H9 (cell line): ENCODE data around the gene SYNE2. TPM values are rescaled to one million over a fixed set of nuclear protein-coding genes. Genes with fewer than 3 reads are reported as not detected.
A peak's percentile ranks its signal among the peaks of the same experiment; 100 is the strongest.

Source experiments
- DNase-seq: peaks from one replicate; pipeline ENCODE4 v3.0.0-alpha.2; 2017
- H2AFZ ChIP-seq: one replicate; pipeline ENCODE4 v1.6.1; 2013; ENCODE audit warnings: mild to moderate bottlenecking, low read length, control low read depth, moderate library complexity
- H2AK5ac ChIP-seq: 2 replicates; pipeline ENCODE4 v1.6.1; 2013; ENCODE audit warnings: low read length, control low read depth, mixed read lengths; ENCODE audit not compliant: insufficient read length
- H2BK120ac ChIP-seq: one replicate; pipeline ENCODE4 v1.6.1; 2013; ENCODE audit warnings: low read depth, mild to moderate bottlenecking, low read length, control low read depth, inconsistent platforms; ENCODE audit not compliant: poor library complexity, severe bottlenecking
- H2BK12ac ChIP-seq: 2 replicates; pipeline ENCODE4 v1.6.1; 2013; ENCODE audit warnings: low read length, control low read depth, mixed read lengths, low read depth; ENCODE audit not compliant: insufficient read length
- H2BK15ac ChIP-seq: 2 replicates; pipeline ENCODE4 v1.6.1; 2013; ENCODE audit warnings: low read depth, low read length, control low read depth
- H2BK20ac ChIP-seq: one replicate; pipeline ENCODE4 v1.6.1; 2013; ENCODE audit warnings: low read depth, mild to moderate bottlenecking, low read length, control low read depth, inconsistent platforms; ENCODE audit not compliant: poor library complexity, severe bottlenecking
- H2BK5ac ChIP-seq: 2 replicates; pipeline ENCODE4 v1.6.1; 2013; ENCODE audit warnings: low read length, control low read depth, mixed read lengths; ENCODE audit not compliant: insufficient read length
- H3K14ac ChIP-seq: 2 replicates; pipeline ENCODE4 v1.6.1; 2013; ENCODE audit warnings: low read length, control low read depth; ENCODE audit not compliant: insufficient read depth
- H3K18ac ChIP-seq: 2 replicates; pipeline ENCODE4 v1.6.1; 2013; ENCODE audit warnings: low read depth, mild to moderate bottlenecking, mixed read lengths, low read length, control low read depth; ENCODE audit not compliant: insufficient read length
- H3K23ac ChIP-seq: 2 replicates; pipeline ENCODE4 v1.6.1; 2013; ENCODE audit warnings: low read length, control low read depth, mixed read lengths, low read depth; ENCODE audit not compliant: insufficient read length
- H3K23me2 ChIP-seq: 2 replicates; pipeline ENCODE4 v1.6.1; 2013; ENCODE audit warnings: low read depth, mild to moderate bottlenecking, mixed read lengths, low read length, control low read depth; ENCODE audit not compliant: insufficient read length, poor library complexity, severe bottlenecking
- H3K27ac ChIP-seq: 2 replicates; pipeline ENCODE4 v1.5.1; 2013; ENCODE audit warnings: low read length, control low read depth, mixed read lengths, low read depth; ENCODE audit not compliant: insufficient read length
- H3K27me3 ChIP-seq: 2 replicates; pipeline ENCODE4 v1.6.1; 2013; ENCODE audit warnings: low read length, control low read depth, inconsistent platforms; ENCODE audit not compliant: insufficient read depth
- H3K4ac ChIP-seq: 2 replicates; pipeline ENCODE4 v1.6.1; 2013; ENCODE audit warnings: low read depth, mild to moderate bottlenecking, control low read depth, inconsistent platforms, low read length, moderate library complexity
- H3K4me1 ChIP-seq: 2 replicates; pipeline ENCODE4 v1.6.1; 2013; ENCODE audit warnings: low read length, control low read depth, inconsistent platforms; ENCODE audit not compliant: insufficient read depth
- H3K4me2 ChIP-seq: 2 replicates; pipeline ENCODE4 v1.6.1; 2013; ENCODE audit warnings: low read length, control low read depth, mixed read lengths; ENCODE audit not compliant: insufficient read length, insufficient read depth
- H3K56ac ChIP-seq: 2 replicates; pipeline ENCODE4 v1.6.1; 2013; ENCODE audit warnings: low read depth, mild to moderate bottlenecking, mixed read lengths, low read length, control low read depth; ENCODE audit not compliant: insufficient read length
- H3K79me1 ChIP-seq: 2 replicates; pipeline ENCODE4 v1.6.1; 2013; ENCODE audit warnings: low read depth, mild to moderate bottlenecking, moderate library complexity, low read length, control low read depth, inconsistent platforms; ENCODE audit not compliant: insufficient read depth, poor library complexity, severe bottlenecking
- H3K79me2 ChIP-seq: 2 replicates; pipeline ENCODE4 v1.6.1; 2013; ENCODE audit warnings: low read length, control low read depth, inconsistent platforms; ENCODE audit not compliant: insufficient read depth
- H3K9ac ChIP-seq: 2 replicates; pipeline ENCODE4 v1.6.1; 2013; ENCODE audit warnings: low read length, control low read depth, mixed read lengths; ENCODE audit not compliant: insufficient read length; ENCODE audit errors: extremely low read depth
- H3K9me3 ChIP-seq: one replicate; pipeline ENCODE4 v1.6.1; 2013; ENCODE audit warnings: low read depth, low read length, inconsistent platforms; ENCODE audit not compliant: control insufficient read depth
- H3T11ph ChIP-seq: one replicate; pipeline ENCODE4 v1.6.1; 2013; ENCODE audit warnings: mild to moderate bottlenecking, low read length, control low read depth, inconsistent platforms
- H4K20me1 ChIP-seq: one replicate; pipeline ENCODE4 v1.6.1; 2013; ENCODE audit not compliant: control insufficient read depth, insufficient read length, insufficient read depth
- H4K5ac ChIP-seq: 2 replicates; pipeline ENCODE4 v1.6.1; 2013; ENCODE audit warnings: low read depth, mild to moderate bottlenecking, mixed read lengths, low read length, control low read depth; ENCODE audit not compliant: insufficient read length
- H4K8ac ChIP-seq: replicated peaks from 2 replicates; pipeline ENCODE4 v1.6.1; 2013; ENCODE audit warnings: low read length, control low read depth, mixed read lengths, low read depth; ENCODE audit not compliant: insufficient read length
- H4K91ac ChIP-seq: 2 replicates; pipeline ENCODE4 v1.6.1; 2013; ENCODE audit warnings: low read depth, mild to moderate bottlenecking, moderate library complexity, mixed read lengths, low read length, control low read depth; ENCODE audit not compliant: insufficient read length
- H3K27ac Mint-ChIP-seq, 3 experiments: 2 replicates in 2 of 3; 3 replicates in 1 of 3; pipeline ENCODE4 v1.8.0; 2020 to 2021; ENCODE audit warnings: mixed read lengths in 3 of 3, mild to moderate bottlenecking in 1 of 3, moderate library complexity in 1 of 3
- H3K27me3 Mint-ChIP-seq: 2 replicates; pipeline ENCODE4 v1.8.0; 2021; ENCODE audit warnings: low read depth, mild to moderate bottlenecking, moderate library complexity, mixed read lengths
- H3K36me3 Mint-ChIP-seq, 3 experiments: 2 replicates in 2 of 3; 3 replicates in 1 of 3; pipeline ENCODE4 v1.8.0; 2020 to 2021; ENCODE audit warnings: low read depth in 3 of 3, mixed read lengths in 3 of 3; ENCODE audit not compliant: insufficient read depth in 1 of 3
- H3K4me1 Mint-ChIP-seq, 2 experiments: 2 replicates each; pipeline ENCODE4 v1.8.0; 2020; ENCODE audit warnings: mixed read lengths in 2 of 2
- H3K4me3 Mint-ChIP-seq, 2 experiments: 2 replicates in 1 of 2; 3 replicates in 1 of 2; pipeline ENCODE4 v1.8.0; 2020 to 2021; ENCODE audit warnings: mild to moderate bottlenecking in 2 of 2, mixed read lengths in 2 of 2, moderate library complexity in 1 of 2
- H3K9me3 Mint-ChIP-seq, 2 experiments: 2 replicates in 1 of 2; 3 replicates in 1 of 2; pipeline ENCODE4 v1.8.0; 2020; ENCODE audit warnings: mild to moderate bottlenecking in 2 of 2, mixed read lengths in 2 of 2, moderate library complexity in 1 of 2
- CTCF ChIP-seq: fragments of 200-600 bp; sonication (generic); conservative IDR thresholded peaks from 3 replicates; pipeline ENCODE4 v1.8.0; 2021; ENCODE audit warnings: antibody characterized with exemption, mild to moderate bottlenecking
- WGBS: extraction: QIAGEN DNeasy Blood & Tissue Kit; methylation state at CpG from one replicate; pipeline ENCODE4 v1.1.7; 2013; ENCODE audit warnings: missing lambda C conversion rate, low lambda C conversion rate, mixed read lengths; ENCODE audit not compliant: insufficient read length; ENCODE audit errors: extremely low coverage; 5-methylcytosine and 5-hydroxymethylcytosine counted together
- total RNA-seq: library from RNA; stranded (reverse); gene quantifications from 2 replicates; pipeline ENCODE4 v1.2.1, GENCODE V29; 2021

SYNE2 gene
- total RNA-seq, 1 experiment from 2014 or later = 43.3 TPM

- no peak overlapping the region for H4K91ac ChIP-seq
Measured at GRCh38 chr14:63867933-63868921, 15.4 kb downstream of the SYNE2 start.

More at GRCh38 chr14:63867933-63868921, 15.4 kb downstream of the SYNE2 start:
- Histone ChIP-seq H3K14ac (no peak overlapping the region), H2AK5ac (no peak overlapping the region), H3K79me1 (peaks cover 4% of the 10 kb centered on the region), H3K79me2 (no peaks in the 10 kb centered on the region; the same call in 1 of the 2 replicates), H4K5ac (no peak overlapping the region), H2BK12ac (no peak overlapping the region), H2AFZ (no peak overlapping the region), H2BK5ac (no peak overlapping the region), H4K20me1 (no peaks in the 10 kb centered on the region), H4K8ac (no peak overlapping the region), H3K23me2 (no peaks in the 10 kb centered on the region), H3K27me3 (no peaks in the 10 kb centered on the region), H3K4ac (no peak overlapping the region), H3K9ac (no peak overlapping the region), H3T11ph (no peak overlapping the region), H3K9me3 (no peaks in the 10 kb centered on the region), H2BK20ac (no peak overlapping the region), H2BK120ac (no peak overlapping the region), H3K18ac (no peak overlapping the region), H3K23ac (no peak overlapping the region), H2BK15ac (no peak overlapping the region), H3K4me2 (no peak overlapping the region), H3K56ac (no peak overlapping the region), H3K4me1 (no peaks in the 10 kb centered on the region; the same call in 1 of the 2 replicates), H3K27ac (no peak overlapping the region)
- no peak for DNase-seq
- Mint-ChIP-seq H3K4me3 (no peak overlapping the region), H3K27ac (peak overlapping the region in 1 of 3 experiments; percentile 22; a peak in 1 of 7 replicates), H3K36me3 (peaks cover 0 to 4% (median 0%) of the 10 kb centered on the region in 3 experiments; a peak in 1 of 7 replicates), H3K27me3 (no peaks in the 10 kb centered on the region), H3K4me1 (peaks cover 18 to 20% of the 10 kb centered on the region in 2 experiments), H3K9me3 (no peaks in the 10 kb centered on the region)
- no CpG with 5 or more reads among the region's 6 CpGs for WGBS
- TF ChIP-seq CTCF = no peak
